Fibroblast of villous mesenchyme (primary cell): ENCODE results near the gene PRR33. TPM values are rescaled to one million over a fixed set of nuclear protein-coding genes. Genes with fewer than 3 reads are reported as not detected.
A peak's percentile ranks its signal among the peaks of the same experiment; 100 is the strongest.

Experiments
- DNase-seq: peaks from one replicate; pipeline ENCODE4 v3.0.0-alpha.2; 2010; ENCODE audit warnings: low read depth
- H3K4me3 ChIP-seq: 2 replicates; pipeline ENCODE4 v1.5.1; 2011; ENCODE audit warnings: low read depth, mild to moderate bottlenecking, low read length
- total RNA-seq: library from RNA; depleted of rRNA; stranded (reverse); fragments of >200 nt; gene quantifications from 2 replicates; pipeline ENCODE4 v1.2.3, GENCODE V29; 2012
- TF ChIP-seq, protein P1 (sequence below): IDR thresholded peaks from 2 replicates; pipeline ENCODE4 v1.5.1; 2012; ENCODE audit warnings: low read depth, mild to moderate bottlenecking, low read length; ENCODE audit not compliant: insufficient read depth

PRR33 gene
- total RNA-seq, 1 donor: not detected

DNA sequence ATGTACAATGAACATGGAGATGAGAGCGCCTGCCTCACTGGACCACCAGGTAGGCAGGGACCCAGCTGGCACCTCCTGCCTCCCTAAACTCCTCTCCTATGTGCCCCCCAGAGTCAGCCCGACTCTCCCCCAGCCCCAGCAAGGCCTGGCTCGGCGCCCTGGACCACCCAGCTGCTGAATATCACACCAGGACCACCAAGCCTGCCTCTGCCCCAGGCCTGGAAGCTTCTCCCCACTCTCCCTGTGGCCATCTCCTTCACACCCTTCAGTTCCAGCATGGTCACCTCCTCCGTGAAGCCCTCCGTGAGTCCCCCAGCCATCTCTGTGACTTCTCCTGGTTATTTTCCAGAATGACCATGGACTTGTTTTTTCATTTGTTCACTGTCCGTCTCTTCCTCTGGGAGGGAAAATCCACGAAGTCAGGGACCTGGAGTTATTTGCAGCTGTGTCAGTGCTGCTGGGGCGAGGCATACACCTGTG is 45.2 kb downstream of the PRR33 start:
- TF ChIP-seq, protein P1, sequence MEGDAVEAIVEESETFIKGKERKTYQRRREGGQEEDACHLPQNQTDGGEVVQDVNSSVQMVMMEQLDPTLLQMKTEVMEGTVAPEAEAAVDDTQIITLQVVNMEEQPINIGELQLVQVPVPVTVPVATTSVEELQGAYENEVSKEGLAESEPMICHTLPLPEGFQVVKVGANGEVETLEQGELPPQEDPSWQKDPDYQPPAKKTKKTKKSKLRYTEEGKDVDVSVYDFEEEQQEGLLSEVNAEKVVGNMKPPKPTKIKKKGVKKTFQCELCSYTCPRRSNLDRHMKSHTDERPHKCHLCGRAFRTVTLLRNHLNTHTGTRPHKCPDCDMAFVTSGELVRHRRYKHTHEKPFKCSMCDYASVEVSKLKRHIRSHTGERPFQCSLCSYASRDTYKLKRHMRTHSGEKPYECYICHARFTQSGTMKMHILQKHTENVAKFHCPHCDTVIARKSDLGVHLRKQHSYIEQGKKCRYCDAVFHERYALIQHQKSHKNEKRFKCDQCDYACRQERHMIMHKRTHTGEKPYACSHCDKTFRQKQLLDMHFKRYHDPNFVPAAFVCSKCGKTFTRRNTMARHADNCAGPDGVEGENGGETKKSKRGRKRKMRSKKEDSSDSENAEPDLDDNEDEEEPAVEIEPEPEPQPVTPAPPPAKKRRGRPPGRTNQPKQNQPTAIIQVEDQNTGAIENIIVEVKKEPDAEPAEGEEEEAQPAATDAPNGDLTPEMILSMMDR: no peak
- no peak for DNase-seq
- no peak overlapping the region for H3K4me3 ChIP-seq

GRCh38 chr11:1845561-1846452 is 45.9 kb downstream of the PRR33 start:
- no peak overlapping the region for H3K4me3 ChIP-seq
- DNase-seq: no peak
- TF ChIP-seq, protein P1: no peak

DNA sequence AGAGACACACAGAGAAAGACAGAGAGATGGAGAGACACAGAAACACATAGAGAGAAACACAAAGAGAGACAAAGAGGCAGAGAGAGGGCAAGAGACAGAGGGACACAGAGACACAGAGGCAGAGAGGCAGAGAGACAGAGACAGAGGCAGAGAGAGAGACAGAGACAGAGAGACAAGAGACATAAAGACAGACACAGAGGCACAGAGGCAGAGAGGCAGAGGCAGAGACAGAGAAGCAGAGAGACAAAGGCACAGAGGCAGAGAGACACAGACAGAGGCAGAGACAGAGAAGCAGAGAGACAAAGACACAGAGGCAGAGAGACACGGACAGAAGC is 46.6 kb downstream of the PRR33 start:
- TF ChIP-seq, protein P1: no peak

DNA sequence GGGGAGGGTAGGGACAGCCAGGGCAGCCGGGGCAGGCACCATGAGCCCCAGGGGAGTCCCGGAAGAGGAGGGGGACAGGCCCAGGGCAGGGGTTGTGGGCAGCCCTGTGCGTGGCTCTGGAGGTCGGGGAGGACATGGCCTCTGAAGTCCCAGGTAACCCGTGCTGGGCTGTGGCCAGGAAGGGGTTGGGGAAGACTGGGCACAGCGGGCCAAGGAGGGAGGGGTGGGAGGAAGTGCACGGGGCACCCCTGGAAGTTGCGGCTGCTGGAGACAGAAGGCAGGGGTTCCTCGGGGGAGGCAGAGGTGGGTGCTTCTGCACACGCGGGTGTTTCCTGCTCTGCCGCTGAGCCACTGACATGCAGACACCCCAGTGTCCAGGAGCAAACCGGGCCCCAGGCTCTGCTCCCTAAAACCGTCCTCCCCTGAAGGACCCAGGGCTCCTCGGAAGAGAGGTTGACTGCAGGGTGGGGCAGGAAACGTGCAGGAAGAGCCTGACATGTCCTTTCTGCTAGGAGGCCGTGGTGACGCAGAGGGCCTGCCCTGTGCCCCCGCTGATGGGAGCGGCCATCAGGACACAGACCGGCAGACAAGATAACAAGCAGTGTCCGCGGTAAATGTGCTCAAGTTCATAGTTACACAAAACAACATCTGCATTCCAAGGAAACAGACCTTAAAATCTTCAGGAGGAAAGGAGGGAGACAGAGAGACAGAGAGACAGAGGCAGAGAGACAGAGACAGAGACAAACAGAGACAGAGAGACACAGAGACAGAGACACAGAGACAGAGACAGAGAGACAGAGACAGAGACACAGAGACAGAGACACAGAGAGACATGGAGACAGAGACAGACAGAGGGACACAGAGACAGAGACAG is 47.2 kb downstream of the PRR33 start:
- H3K4me3 ChIP-seq: no peak overlapping the region
- TF ChIP-seq, protein P1: no peak
- peak; percentile 94 for DNase-seq

More for the DNA sequence above, 46.6 kb downstream of the PRR33 start:
- no peak for DNase-seq
- H3K4me3 ChIP-seq: no peak overlapping the region

GRCh38 chr11:1843796-1844195 is 47.9 kb downstream of the PRR33 start:
- H3K4me3 ChIP-seq: no peak overlapping the region
- TF ChIP-seq, protein P1: no peak
- DNase-seq: no peak

GRCh38 chr11:1843098-1843473 is 48.6 kb downstream of the PRR33 start:
- TF ChIP-seq, protein P1: no peak
- no peak for DNase-seq
- H3K4me3 ChIP-seq: no peak overlapping the region
